ENCODE measurements around the gene CHRNB1.

The CHRNB1 gene

DNA sequence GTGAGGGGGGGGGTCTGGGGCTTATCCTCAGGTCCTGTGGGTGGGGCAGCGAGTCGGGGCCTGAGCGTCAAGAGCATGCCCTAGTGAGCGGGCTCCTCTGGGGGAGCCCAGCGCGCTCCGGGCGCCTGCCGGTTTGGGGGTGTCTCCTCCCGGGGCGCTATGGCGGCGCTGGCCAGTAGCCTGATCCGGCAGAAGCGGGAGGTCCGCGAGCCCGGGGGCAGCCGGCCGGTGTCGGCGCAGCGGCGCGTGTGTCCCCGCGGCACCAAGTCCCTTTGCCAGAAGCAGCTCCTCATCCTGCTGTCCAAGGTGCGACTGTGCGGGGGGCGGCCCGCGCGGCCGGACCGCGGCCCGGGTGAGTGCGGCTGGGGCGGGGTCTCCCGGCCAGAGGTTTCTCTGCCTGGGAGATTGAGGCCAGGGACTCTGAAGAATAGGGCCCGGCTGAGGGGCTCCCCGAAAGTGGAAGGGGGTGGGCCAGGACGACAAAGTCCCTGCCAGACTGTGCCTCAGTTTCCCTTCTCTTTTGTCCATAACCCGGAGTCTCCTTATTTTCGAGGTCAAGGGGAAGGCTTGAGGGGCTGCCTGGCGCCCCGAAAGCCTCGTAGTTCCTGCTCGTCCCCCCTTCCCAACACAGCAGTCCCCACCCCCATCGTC lies 5.3 kb upstream of the CHRNB1 start, which contains the start of gene FGF11:
Gene FGF11 (plus strand): TSS at position 51 of the 651 bp plus-strand sequence. CDS start 109 bp downstream, at position 160.
- Mint-ChIP-seq H3K4me3 (peak within 1 kb of the TSS; percentile 81), H3K27ac (peak within 1 kb of the TSS; percentile 71), H3K36me3 (ENCODE audit: low read depth) (peaks cover 4% of the 10 kb centered on the region), H3K27me3 (peaks cover 44% of the 10 kb centered on the region), H3K9me3 (no peaks in the 10 kb centered on the region), H3K4me1 (ENCODE audit: low read depth) (peaks cover 53% of the 10 kb centered on the region)

- peak overlapping the region; percentile 71 for H3K27ac Mint-ChIP-seq
- peaks cover 49% of the 10 kb centered on the region for H3K27me3 Mint-ChIP-seq
- H3K9me3 Mint-ChIP-seq, result no peaks in the 10 kb centered on the region
- peaks cover 55% of the 10 kb centered on the region for H3K4me1 Mint-ChIP-seq (ENCODE audit: low read depth)
- peak overlapping the region; percentile 81 for H3K4me3 Mint-ChIP-seq
- H3K36me3 Mint-ChIP-seq (ENCODE audit: low read depth), result peaks cover 4% of the 10 kb centered on the region
Observed at GRCh38 chr17:7440113-7440833, 4.6 kb upstream of the CHRNB1 start.

DNA sequence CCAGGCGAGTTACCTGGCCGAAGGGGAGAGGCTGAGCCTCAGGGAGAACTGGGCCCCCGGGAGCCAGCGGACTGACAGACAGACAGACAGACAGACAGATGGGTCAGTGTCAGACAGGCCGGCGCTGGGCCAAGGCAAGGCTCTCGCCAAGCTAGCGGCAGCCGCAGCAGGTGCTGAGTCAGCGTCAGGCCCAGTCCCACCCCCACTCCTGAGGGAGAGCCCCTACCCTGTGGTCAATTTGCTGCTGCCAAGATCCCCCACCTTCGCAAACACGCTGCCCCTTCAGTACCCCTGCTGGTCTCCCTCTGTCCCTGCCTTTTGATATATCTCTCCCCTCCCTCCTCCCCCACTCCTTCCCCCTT lies 4.0 kb upstream of the CHRNB1 start:
- Mint-ChIP-seq H3K4me3 (peak overlapping the region; percentile 81), H3K36me3 (ENCODE audit: low read depth) (peaks cover 4% of the 10 kb centered on the region), H3K27me3 (peaks cover 54% of the 10 kb centered on the region), H3K27ac (no peak overlapping the region), H3K4me1 (ENCODE audit: low read depth) (peaks cover 57% of the 10 kb centered on the region), H3K9me3 (no peaks in the 10 kb centered on the region)

- peaks cover 58% of the 10 kb centered on the region for H3K4me1 Mint-ChIP-seq (ENCODE audit: low read depth)
Observed at GRCh38 chr17:7441266-7441665, 3.6 kb upstream of the CHRNB1 start.

GRCh38 chr17:7442142-7442541 lies 2.7 kb upstream of the CHRNB1 start:
- peaks cover 64% of the 10 kb centered on the region for H3K27me3 Mint-ChIP-seq

More at GRCh38 chr17:7441266-7441665, 3.6 kb upstream of the CHRNB1 start:
- Mint-ChIP-seq H3K27me3 (peaks cover 58% of the 10 kb centered on the region), H3K27ac (no peak overlapping the region), H3K36me3 (ENCODE audit: low read depth) (peaks cover 4% of the 10 kb centered on the region), H3K4me3 (no peak overlapping the region), H3K9me3 (no peaks in the 10 kb centered on the region)

GRCh38 chr17:7443499-7444485 lies 1.1 kb upstream of the CHRNB1 start:
- Mint-ChIP-seq H3K27me3 (peaks cover 67% of the 10 kb centered on the region), H3K4me3 (no peak overlapping the region), H3K36me3 (ENCODE audit: low read depth) (peaks cover 5% of the 10 kb centered on the region), H3K27ac (no peak overlapping the region), H3K9me3 (no peaks in the 10 kb centered on the region), H3K4me1 (ENCODE audit: low read depth) (peaks cover 39% of the 10 kb centered on the region)

More at GRCh38 chr17:7442142-7442541, 2.7 kb upstream of the CHRNB1 start:
- peaks cover 53% of the 10 kb centered on the region for H3K4me1 Mint-ChIP-seq (ENCODE audit: low read depth)
- H3K9me3 Mint-ChIP-seq, result no peaks in the 10 kb centered on the region
- H3K27ac Mint-ChIP-seq, result no peak overlapping the region
- H3K36me3 Mint-ChIP-seq (ENCODE audit: low read depth), result peaks cover 4% of the 10 kb centered on the region
- H3K4me3 Mint-ChIP-seq, result no peak overlapping the region

- Mint-ChIP-seq H3K4me1 (ENCODE audit: low read depth) (peaks cover 25% of the 10 kb centered on the region), H3K4me3 (peak overlapping the region; percentile 55), H3K9me3 (no peaks in the 10 kb centered on the region), H3K27me3 (peaks cover 59% of the 10 kb centered on the region), H3K27ac (peak overlapping the region; percentile 22), H3K36me3 (ENCODE audit: low read depth) (peaks cover 6% of the 10 kb centered on the region)
Observed at GRCh38 chr17:7445619-7445968, 733 bp downstream of the CHRNB1 start.

- peaks cover 41% of the 10 kb centered on the region for H3K27me3 Mint-ChIP-seq
- H3K4me3 Mint-ChIP-seq, result no peak overlapping the region
- no peak overlapping the region for H3K27ac Mint-ChIP-seq
- H3K4me1 Mint-ChIP-seq (ENCODE audit: low read depth), result peaks cover 22% of the 10 kb centered on the region
- H3K9me3 Mint-ChIP-seq, result no peaks in the 10 kb centered on the region
- H3K36me3 Mint-ChIP-seq (ENCODE audit: low read depth), result peaks cover 6% of the 10 kb centered on the region
Observed at GRCh38 chr17:7448461-7448860, 3.6 kb downstream of the CHRNB1 start.

DNA sequence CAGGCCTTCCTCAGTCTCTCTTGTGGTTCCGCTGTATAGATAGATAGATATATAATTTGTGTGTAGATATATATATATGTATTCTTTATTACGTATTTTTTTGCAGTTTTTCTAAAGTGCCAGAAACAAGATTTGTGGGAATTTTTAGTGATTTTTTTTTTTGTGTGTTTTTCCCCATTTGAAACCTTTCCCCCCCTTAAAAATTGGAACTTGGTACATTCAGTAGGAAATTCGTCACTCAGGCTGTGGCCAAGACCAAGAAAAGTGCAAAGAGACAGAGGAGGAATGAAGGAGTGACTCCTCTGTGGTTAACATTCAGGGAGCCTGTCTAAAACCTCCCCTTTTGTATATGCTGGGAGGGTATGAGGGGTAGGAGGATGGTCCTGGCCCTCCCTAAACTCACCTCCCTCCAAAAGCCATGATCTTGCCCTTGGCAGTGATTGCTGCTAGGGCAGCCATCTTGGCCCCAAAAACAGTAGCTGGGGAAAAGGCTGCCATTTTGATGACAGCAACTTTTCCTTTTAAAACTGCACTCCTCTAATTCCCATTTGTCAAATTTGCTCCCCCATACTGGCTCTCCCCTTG lies 15.2 kb downstream of the CHRNB1 start:
- Mint-ChIP-seq H3K4me1 (ENCODE audit: low read depth) (peaks cover 14% of the 10 kb centered on the region), H3K36me3 (ENCODE audit: low read depth) (peaks cover 5% of the 10 kb centered on the region), H3K4me3 (no peak overlapping the region), H3K27ac (no peak overlapping the region), H3K27me3 (no peaks in the 10 kb centered on the region), H3K9me3 (no peaks in the 10 kb centered on the region)

DNA sequence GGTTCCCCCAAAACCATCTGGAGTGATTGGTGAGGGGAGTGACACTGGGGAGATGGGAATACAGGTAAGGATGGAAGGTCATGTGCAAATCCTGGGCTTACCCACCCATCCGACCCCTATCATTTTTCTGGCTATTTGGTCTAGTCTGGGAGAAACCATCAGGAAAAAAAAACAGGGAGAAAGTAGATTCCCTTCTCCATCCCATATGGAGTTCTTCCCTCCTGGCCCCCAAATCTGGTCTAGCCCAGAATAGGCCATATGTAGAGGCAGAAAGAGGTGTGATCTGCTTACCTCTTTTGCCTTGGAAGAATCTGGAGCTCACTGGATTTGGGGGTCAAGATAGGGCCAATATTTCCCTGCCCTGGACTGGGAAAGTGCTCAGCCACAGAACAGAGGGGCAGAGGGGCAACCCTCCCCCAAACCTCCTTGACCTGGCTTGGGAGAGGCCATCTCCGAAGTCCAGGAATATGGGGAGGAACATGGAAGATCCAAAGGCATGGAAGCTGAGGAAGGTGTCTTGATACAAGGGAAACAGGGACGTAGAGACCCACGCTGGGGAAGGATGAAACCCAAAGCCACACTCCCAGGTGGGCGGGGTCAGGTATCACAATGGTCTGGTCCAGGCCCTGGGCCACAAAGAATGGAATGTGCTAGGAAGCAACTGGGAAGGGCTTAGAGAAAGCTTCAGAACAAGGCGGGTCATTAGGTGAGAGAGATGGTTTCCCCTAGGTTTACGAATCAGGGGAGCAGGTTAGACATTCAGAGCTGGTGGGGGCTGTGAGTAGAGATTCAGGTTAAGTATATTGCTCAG lies 16.2 kb downstream of the CHRNB1 start:
- Mint-ChIP-seq H3K4me1 (ENCODE audit: low read depth) (peaks cover 8% of the 10 kb centered on the region), H3K4me3 (no peak overlapping the region), H3K36me3 (ENCODE audit: low read depth) (peaks cover 9% of the 10 kb centered on the region), H3K27me3 (no peaks in the 10 kb centered on the region), H3K9me3 (no peaks in the 10 kb centered on the region), H3K27ac (no peak overlapping the region)

DNA sequence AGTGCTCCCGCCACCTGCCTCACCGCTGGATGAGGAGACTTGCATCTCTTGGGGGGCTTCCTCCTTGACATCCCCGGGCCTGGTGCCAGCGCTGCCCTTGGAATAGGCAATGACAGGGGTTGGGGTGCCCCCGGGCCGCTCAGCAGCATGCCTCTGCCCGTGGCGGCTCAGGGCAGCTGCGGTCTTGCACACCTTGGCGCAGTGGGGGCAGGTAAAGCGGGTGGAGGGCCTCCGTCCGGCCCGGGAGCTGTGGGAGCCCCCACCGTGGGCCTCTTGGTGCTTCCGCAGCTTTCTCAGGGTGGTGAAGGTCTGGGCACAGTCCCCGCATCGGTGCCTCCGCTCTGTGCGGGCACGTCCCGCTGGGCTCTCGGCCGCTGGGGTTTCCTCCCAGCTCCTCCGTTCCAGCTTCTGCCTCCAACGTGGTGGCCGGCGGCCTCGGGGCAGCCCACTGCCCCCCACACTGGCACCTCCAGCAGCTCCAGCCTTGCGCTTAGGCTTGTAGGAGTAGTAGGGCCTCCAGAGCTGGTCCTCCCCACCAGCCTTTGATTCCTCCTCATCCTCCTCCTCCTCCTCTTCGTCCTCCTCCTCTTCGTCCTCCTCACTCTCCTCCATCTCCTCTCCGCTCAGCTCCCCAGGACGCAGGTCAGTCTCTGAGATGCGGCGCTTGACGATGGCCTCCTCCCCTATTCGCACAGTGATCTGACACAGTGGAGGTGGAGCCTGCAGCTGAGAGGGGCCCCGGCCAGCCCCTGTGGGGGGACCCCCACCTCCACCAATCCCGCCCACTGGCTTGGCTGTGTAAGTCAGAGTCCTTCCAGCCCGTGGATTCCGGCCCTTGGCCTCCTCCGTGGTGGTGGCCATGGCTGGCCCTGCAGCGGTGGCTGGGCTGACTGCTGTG lies 17.9 kb downstream of the CHRNB1 start:
- Mint-ChIP-seq H3K27ac (no peak overlapping the region), H3K4me1 (ENCODE audit: low read depth) (peaks cover 14% of the 10 kb centered on the region), H3K4me3 (no peak overlapping the region), H3K27me3 (no peaks in the 10 kb centered on the region), H3K9me3 (no peaks in the 10 kb centered on the region), H3K36me3 (ENCODE audit: low read depth) (peaks cover 9% of the 10 kb centered on the region)

GRCh38 chr17:7463372-7463846 lies 18.5 kb downstream of the CHRNB1 start:
- H3K27ac Mint-ChIP-seq, result no peak overlapping the region
- no peaks in the 10 kb centered on the region for H3K9me3 Mint-ChIP-seq
- no peak overlapping the region for H3K4me3 Mint-ChIP-seq
- H3K4me1 Mint-ChIP-seq (ENCODE audit: low read depth), result peaks cover 16% of the 10 kb centered on the region
- H3K27me3 Mint-ChIP-seq, result no peaks in the 10 kb centered on the region
- H3K36me3 Mint-ChIP-seq (ENCODE audit: low read depth), result peaks cover 9% of the 10 kb centered on the region

- peaks cover 16% of the 10 kb centered on the region for H3K4me1 Mint-ChIP-seq (ENCODE audit: low read depth)
- H3K36me3 Mint-ChIP-seq (ENCODE audit: low read depth), result peaks cover 9% of the 10 kb centered on the region
- no peaks in the 10 kb centered on the region for H3K9me3 Mint-ChIP-seq
- H3K4me3 Mint-ChIP-seq, result no peak overlapping the region
- no peaks in the 10 kb centered on the region for H3K27me3 Mint-ChIP-seq
- no peak overlapping the region for H3K27ac Mint-ChIP-seq
Observed at GRCh38 chr17:7464081-7464480, 19.2 kb downstream of the CHRNB1 start.
